Trophoblast cell (in vitro differentiated cells and primary cell): ENCODE measurements around the gene RANBP17.

Experiments used
- DNase-seq, 2 donors: peaks; one replicate each; pipeline ENCODE4 v3.0.0-alpha.2; 2016
- H2AFZ ChIP-seq: 2 replicates; pipeline ENCODE4 v1.6.1; 2013; ENCODE audit warnings: low read length, moderate library complexity, mild to moderate bottlenecking; ENCODE audit not compliant: insufficient read depth, poor library complexity
- H2AK5ac ChIP-seq: 2 replicates; pipeline ENCODE4 v1.6.1; 2013; ENCODE audit warnings: mild to moderate bottlenecking, low read length
- H2BK120ac ChIP-seq: 2 replicates; pipeline ENCODE4 v1.6.1; 2013; ENCODE audit warnings: low read length, mild to moderate bottlenecking, moderate library complexity; ENCODE audit not compliant: insufficient read depth, poor library complexity
- H2BK12ac ChIP-seq: 2 replicates; pipeline ENCODE4 v1.6.1; 2013; ENCODE audit warnings: mild to moderate bottlenecking, low read length, moderate library complexity
- H2BK5ac ChIP-seq: 2 replicates; pipeline ENCODE4 v1.6.1; 2013; ENCODE audit warnings: low read length, low read depth, moderate library complexity, mild to moderate bottlenecking; ENCODE audit not compliant: poor library complexity
- H3K14ac ChIP-seq: 2 replicates; pipeline ENCODE4 v1.6.1; 2013; ENCODE audit warnings: mild to moderate bottlenecking, low read length
- H3K18ac ChIP-seq: 2 replicates; pipeline ENCODE4 v1.6.1; 2013; ENCODE audit warnings: mild to moderate bottlenecking, low read length
- H3K23ac ChIP-seq: 2 replicates; pipeline ENCODE4 v1.6.1; 2013; ENCODE audit warnings: low read length
- H3K27ac ChIP-seq: 2 replicates; pipeline ENCODE4 v1.5.1; 2013; ENCODE audit warnings: low read depth, mild to moderate bottlenecking, inconsistent platforms, low read length, moderate library complexity
- H3K27me3 ChIP-seq: 2 replicates; pipeline ENCODE4 v1.6.1; 2013; ENCODE audit warnings: inconsistent platforms, mild to moderate bottlenecking, low read length, moderate library complexity; ENCODE audit not compliant: insufficient read depth
- H3K36me3 ChIP-seq, 2 experiments: 1 replicate in 1 of 2; 2 replicates in 1 of 2; pipeline ENCODE4 v1.6.1; 2013; ENCODE audit warnings: low read length in 2 of 2, mild to moderate bottlenecking in 2 of 2, moderate library complexity in 1 of 2; ENCODE audit not compliant: insufficient read depth in 2 of 2, control insufficient read depth in 1 of 2
- H3K4ac ChIP-seq: 2 replicates; pipeline ENCODE4 v1.6.1; 2013; ENCODE audit warnings: low read depth, mild to moderate bottlenecking, low read length, moderate library complexity
- H3K4me1 ChIP-seq, 2 experiments: 1 replicate in 1 of 2; 2 replicates in 1 of 2; pipeline ENCODE4 v1.6.1; 2013; ENCODE audit warnings: low read length in 2 of 2, mild to moderate bottlenecking in 2 of 2, moderate library complexity in 1 of 2; ENCODE audit not compliant: insufficient read depth in 2 of 2, control insufficient read depth in 1 of 2
- H3K4me2 ChIP-seq: 2 replicates; pipeline ENCODE4 v1.6.1; 2013; ENCODE audit warnings: inconsistent platforms, mild to moderate bottlenecking, low read length, moderate library complexity
- H3K4me3 ChIP-seq: 2 replicates; pipeline ENCODE4 v1.5.1; 2013; ENCODE audit warnings: mild to moderate bottlenecking, low read depth, low read length, inconsistent platforms
- H3K79me1 ChIP-seq: one replicate; pipeline ENCODE4 v1.6.1; 2013; ENCODE audit warnings: low read length
- H3K79me2 ChIP-seq: 2 replicates; pipeline ENCODE4 v1.6.1; 2013; ENCODE audit warnings: low read length, mild to moderate bottlenecking; ENCODE audit not compliant: control insufficient read depth, insufficient read depth, poor library complexity
- H3K9ac ChIP-seq: 2 replicates; pipeline ENCODE4 v1.6.1; 2013; ENCODE audit warnings: mild to moderate bottlenecking, low read length
- H3K9me3 ChIP-seq: 2 replicates; pipeline ENCODE4 v1.6.1; 2013; ENCODE audit warnings: low read depth, mild to moderate bottlenecking, control low read depth, inconsistent platforms, low read length; ENCODE audit not compliant: insufficient read depth
- H4K12ac ChIP-seq: 2 replicates; pipeline ENCODE4 v1.6.1; 2013; ENCODE audit warnings: low read depth, mild to moderate bottlenecking, low read length, moderate library complexity
- H4K8ac ChIP-seq: 2 replicates; pipeline ENCODE4 v1.6.1; 2013; ENCODE audit warnings: low read depth, mild to moderate bottlenecking, low read length, moderate library complexity
- H4K91ac ChIP-seq: one replicate; pipeline ENCODE4 v1.6.1; 2013; ENCODE audit warnings: low read depth, mild to moderate bottlenecking, low read length, moderate library complexity
- WGBS: extraction: QIAGEN DNeasy Blood & Tissue Kit; methylation state at CpG from one replicate; pipeline ENCODE4 v1.1.7; 2013; ENCODE audit warnings: missing lambda C conversion rate; ENCODE audit not compliant: insufficient read length, insufficient coverage; ENCODE audit errors: extremely low coverage; 5-methylcytosine and 5-hydroxymethylcytosine counted together

The RANBP17 gene

GRCh38 chr5:170939178-170939577 lies 77.4 kb downstream of the RANBP17 start:
- H3K9ac ChIP-seq, result no peak overlapping the region
- H3K4me3 ChIP-seq, result no peak overlapping the region
- no peak overlapping the region for H3K4me2 ChIP-seq
- peaks cover 0 to 3% of the 10 kb centered on the region in 2 experiments for H3K36me3 ChIP-seq
- H3K27ac ChIP-seq, result no peak overlapping the region
- H3K79me1 ChIP-seq, result no peaks in the 10 kb centered on the region
- H4K91ac ChIP-seq, result no peak overlapping the region
- no peak overlapping the region for H3K14ac ChIP-seq
- no CpG with 5 or more reads among the region's 8 CpGs for WGBS
- no peaks in the 10 kb centered on the region for H3K9me3 ChIP-seq
- no peak overlapping the region for H4K12ac ChIP-seq
- no peak overlapping the region for H3K4ac ChIP-seq
- H2BK120ac ChIP-seq, result no peak overlapping the region
- H2AK5ac ChIP-seq, result no peak overlapping the region
- no peaks in the 10 kb centered on the region for H3K79me2 ChIP-seq
- H3K27me3 ChIP-seq, result no peaks in the 10 kb centered on the region
- no peak overlapping the region for H4K8ac ChIP-seq
- no peak for DNase-seq
- H3K4me1 ChIP-seq, result no peaks in the 10 kb centered on the region
- no peak overlapping the region for H3K18ac ChIP-seq
- no peak overlapping the region for H2BK5ac ChIP-seq
- H2BK12ac ChIP-seq, result no peak overlapping the region
- no peak overlapping the region for H2AFZ ChIP-seq
- no peak overlapping the region for H3K23ac ChIP-seq

GRCh38 chr5:170941788-170942187 lies 80.0 kb downstream of the RANBP17 start:
- H2BK5ac ChIP-seq, result no peak overlapping the region
- H3K23ac ChIP-seq, result no peak overlapping the region
- no peak overlapping the region for H2BK12ac ChIP-seq
- no peaks in the 10 kb centered on the region for H3K79me1 ChIP-seq
- no peaks in the 10 kb centered on the region for H3K4me1 ChIP-seq
- DNase-seq, result no peak
- no peaks in the 10 kb centered on the region for H3K9me3 ChIP-seq
- no peak overlapping the region for H3K18ac ChIP-seq
- WGBS, result no CpG with 5 or more reads among the region's 8 CpGs
- H3K79me2 ChIP-seq, result no peaks in the 10 kb centered on the region
- H2BK120ac ChIP-seq, result no peak overlapping the region
- H3K9ac ChIP-seq, result no peak overlapping the region
- no peak overlapping the region for H4K8ac ChIP-seq
- no peak overlapping the region for H4K91ac ChIP-seq
- H3K4me2 ChIP-seq, result no peak overlapping the region
- no peak overlapping the region for H3K27ac ChIP-seq
- H3K14ac ChIP-seq, result no peak overlapping the region
- H3K27me3 ChIP-seq, result no peaks in the 10 kb centered on the region
- no peak overlapping the region for H3K4ac ChIP-seq
- H2AFZ ChIP-seq, result no peak overlapping the region
- no peak overlapping the region for H2AK5ac ChIP-seq
- H3K4me3 ChIP-seq, result no peak overlapping the region
- H4K12ac ChIP-seq, result no peak overlapping the region
- peaks cover 0 to 3% of the 10 kb centered on the region in 2 experiments for H3K36me3 ChIP-seq

- Histone ChIP-seq H3K36me3 (peaks cover 0 to 3% of the 10 kb centered on the region in 2 experiments), H3K9ac (no peak overlapping the region), H4K12ac (no peak overlapping the region), H3K27me3 (no peaks in the 10 kb centered on the region), H4K91ac (no peak overlapping the region), H3K18ac (no peak overlapping the region), H2BK120ac (no peak overlapping the region), H4K8ac (no peak overlapping the region), H3K4me1 (no peaks in the 10 kb centered on the region), H2AFZ (no peak overlapping the region), H2BK5ac (no peak overlapping the region), H3K79me1 (no peaks in the 10 kb centered on the region), H2AK5ac (no peak overlapping the region), H3K4ac (no peak overlapping the region), H3K23ac (no peak overlapping the region), H3K9me3 (no peaks in the 10 kb centered on the region), H3K79me2 (no peaks in the 10 kb centered on the region), H3K14ac (no peak overlapping the region), H3K4me3 (no peak overlapping the region), H3K27ac (no peak overlapping the region), H2BK12ac (no peak overlapping the region), H3K4me2 (no peak overlapping the region)
- WGBS, result no CpG with 5 or more reads among the region's 3 CpGs
- DNase-seq, result no peak
Observed at GRCh38 chr5:170945275-170945674, 83.5 kb downstream of the RANBP17 start.

- peaks cover 2% of the 10 kb centered on the region for H3K9me3 ChIP-seq
- no peak overlapping the region for H3K18ac ChIP-seq
- H3K36me3 ChIP-seq, result peaks cover 3 to 4% of the 10 kb centered on the region in 2 experiments
- no peak overlapping the region for H3K9ac ChIP-seq
- no peak overlapping the region for H2AFZ ChIP-seq
- no peaks in the 10 kb centered on the region for H3K79me1 ChIP-seq
- H2AK5ac ChIP-seq, result no peak overlapping the region
- H3K27ac ChIP-seq, result no peak overlapping the region
- no peaks in the 10 kb centered on the region for H3K79me2 ChIP-seq
- no peak overlapping the region for H3K4me3 ChIP-seq
- no peak overlapping the region for H3K23ac ChIP-seq
- no peaks in the 10 kb centered on the region for H3K4me1 ChIP-seq
- DNase-seq, result peak in 1 of 2 donors; percentile 32
- WGBS, result no CpG with 5 or more reads among the region's 3 CpGs
- no peak overlapping the region for H2BK5ac ChIP-seq
- H2BK120ac ChIP-seq, result no peak overlapping the region
- H3K27me3 ChIP-seq, result no peaks in the 10 kb centered on the region
- no peak overlapping the region for H4K91ac ChIP-seq
- H2BK12ac ChIP-seq, result no peak overlapping the region
- no peak overlapping the region for H4K12ac ChIP-seq
- H3K4ac ChIP-seq, result no peak overlapping the region
- no peak overlapping the region for H3K14ac ChIP-seq
- H3K4me2 ChIP-seq, result no peak overlapping the region
- no peak overlapping the region for H4K8ac ChIP-seq
Observed at GRCh38 chr5:170960567-170960966, 98.7 kb downstream of the RANBP17 start.
